Type B pancreatic cell (in vitro differentiated cells): ENCODE results near the gene ZNF639. TPM values are rescaled to one million over a fixed set of nuclear protein-coding genes. Genes with fewer than 3 reads are reported as not detected.
"Not testable (repeated sequence)": the region's sequence is repeated elsewhere in the genome, so short reads cannot be mapped to it uniquely, and the experiment has no call there.

Source experiments
- DNase-seq: peaks from one replicate; pipeline ENCODE4 v3.0.0; 2021; ENCODE audit warnings: mixed read lengths; ENCODE audit not compliant: unreplicated experiment; ENCODE audit errors: extremely low spot score
- H3K27ac Mint-ChIP-seq: 2 replicates; pipeline ENCODE4 v1.8.0; 2021; ENCODE audit warnings: mild to moderate bottlenecking, mixed read lengths
- H3K27me3 Mint-ChIP-seq: 2 replicates; pipeline ENCODE4 v1.8.0; 2021; ENCODE audit warnings: mixed read lengths
- H3K36me3 Mint-ChIP-seq: 2 replicates; pipeline ENCODE4 v1.8.0; 2021; ENCODE audit warnings: mixed read lengths
- H3K4me1 Mint-ChIP-seq: one replicate; pipeline ENCODE4 v1.8.0; 2021; ENCODE audit warnings: mixed read lengths; ENCODE audit not compliant: unreplicated experiment
- H3K4me3 Mint-ChIP-seq: 2 replicates; pipeline ENCODE4 v1.8.0; 2021; ENCODE audit warnings: mild to moderate bottlenecking, mixed read lengths
- H3K9me3 Mint-ChIP-seq: 2 replicates; pipeline ENCODE4 v1.8.0; 2021; ENCODE audit warnings: mixed read lengths
- long read RNA-seq: library from polyadenylated mRNA; unstranded; transcript quantifications from one replicate; pipeline ENCODE4 v2.0.0, GENCODE V29; 2020
- total RNA-seq: library from RNA; stranded (reverse); gene quantifications from 2 replicates; pipeline ENCODE4 v1.2.1, GENCODE V29; 2021; ENCODE audit warnings: low replicate concordance
- TF ChIP-seq, protein P1 (sequence below): fragments of 200-600 bp; sonication (generic); conservative IDR thresholded peaks from 2 replicates; pipeline ENCODE4 v1.5.0; 2021; ENCODE audit warnings: antibody characterized with exemption, mild to moderate bottlenecking

Gene ZNF639
- 24.9 and 33.2 TPM in 2 replicates for total RNA-seq
- long read RNA-seq, partial matches to known transcripts = 0 of 3 reads
- long read RNA-seq, other reads (novel, unspliced or antisense) = 1 of 3 reads

DNA sequence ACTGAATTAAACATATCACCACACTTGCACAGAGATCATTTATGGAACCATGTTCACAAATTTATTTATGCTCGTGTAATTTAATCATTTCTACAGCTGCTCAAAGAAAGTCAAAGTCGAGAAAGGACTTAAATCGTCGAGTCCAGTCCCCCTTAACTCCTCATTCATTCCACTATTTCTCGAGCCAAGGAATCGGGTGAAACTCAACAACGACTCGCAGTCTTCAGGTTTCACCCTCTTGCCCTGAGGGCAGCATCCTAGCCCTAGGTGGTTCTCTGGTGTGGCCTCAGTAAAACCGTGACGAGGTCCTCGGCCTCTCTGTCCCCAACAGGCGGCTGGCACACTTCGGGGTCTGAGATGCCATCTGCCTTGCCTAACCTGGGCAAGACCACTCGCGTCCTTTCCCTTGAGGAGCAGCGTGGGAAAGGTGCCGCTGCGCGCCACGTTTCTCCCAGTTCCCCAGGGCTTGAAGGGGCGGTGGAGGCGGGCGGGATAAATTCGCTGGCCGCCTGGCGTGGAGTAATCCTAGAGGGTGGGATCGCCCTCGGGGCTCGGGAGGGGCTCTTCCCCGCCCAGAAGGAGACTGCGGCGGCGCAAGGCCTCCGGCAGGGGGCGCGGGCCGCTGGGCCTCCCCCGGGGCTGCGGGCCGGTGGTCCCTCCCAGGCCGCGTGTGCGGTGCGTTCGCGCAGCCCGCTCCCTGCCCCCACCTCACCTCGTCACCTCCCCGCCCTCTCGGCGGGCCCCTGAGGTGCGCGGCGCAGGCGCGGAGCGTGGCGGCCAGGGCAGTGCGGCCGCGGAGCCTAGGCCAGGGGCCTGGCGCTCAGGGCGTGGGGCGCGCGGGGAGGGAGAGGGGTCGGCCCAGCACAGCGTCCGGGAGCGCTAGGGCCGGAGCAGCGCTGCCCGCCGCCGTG is at the start of gene ZNF639:
TSS of gene ZNF639 (plus strand) at position 746 of the 911 bp plus-strand sequence. CDS start 5,263 bp downstream, outside the sequence.
- Mint-ChIP-seq H3K27me3 (peaks cover 4% of the 10 kb centered on the region), H3K9me3 (no peaks in the 10 kb centered on the region), H3K4me3 (peak within 1 kb of the TSS; percentile 96), H3K27ac (peak within 1 kb of the TSS; percentile 87), H3K4me1 (peaks cover 13% of the 10 kb centered on the region), H3K36me3 (peaks cover 8% of the 10 kb centered on the region)
- peak; percentile 90 for DNase-seq
- TF ChIP-seq, protein P1, sequence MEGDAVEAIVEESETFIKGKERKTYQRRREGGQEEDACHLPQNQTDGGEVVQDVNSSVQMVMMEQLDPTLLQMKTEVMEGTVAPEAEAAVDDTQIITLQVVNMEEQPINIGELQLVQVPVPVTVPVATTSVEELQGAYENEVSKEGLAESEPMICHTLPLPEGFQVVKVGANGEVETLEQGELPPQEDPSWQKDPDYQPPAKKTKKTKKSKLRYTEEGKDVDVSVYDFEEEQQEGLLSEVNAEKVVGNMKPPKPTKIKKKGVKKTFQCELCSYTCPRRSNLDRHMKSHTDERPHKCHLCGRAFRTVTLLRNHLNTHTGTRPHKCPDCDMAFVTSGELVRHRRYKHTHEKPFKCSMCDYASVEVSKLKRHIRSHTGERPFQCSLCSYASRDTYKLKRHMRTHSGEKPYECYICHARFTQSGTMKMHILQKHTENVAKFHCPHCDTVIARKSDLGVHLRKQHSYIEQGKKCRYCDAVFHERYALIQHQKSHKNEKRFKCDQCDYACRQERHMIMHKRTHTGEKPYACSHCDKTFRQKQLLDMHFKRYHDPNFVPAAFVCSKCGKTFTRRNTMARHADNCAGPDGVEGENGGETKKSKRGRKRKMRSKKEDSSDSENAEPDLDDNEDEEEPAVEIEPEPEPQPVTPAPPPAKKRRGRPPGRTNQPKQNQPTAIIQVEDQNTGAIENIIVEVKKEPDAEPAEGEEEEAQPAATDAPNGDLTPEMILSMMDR = peak; percentile 98

GRCh38 chr3:179274434-179274833 is 48.4 kb upstream of the ZNF639 start:
- not testable (repeated sequence) for DNase-seq, H3K4me3 Mint-ChIP-seq, H3K27me3 Mint-ChIP-seq, H3K4me1 Mint-ChIP-seq, H3K27ac Mint-ChIP-seq, H3K36me3 Mint-ChIP-seq, H3K9me3 Mint-ChIP-seq

- no peak overlapping the region for H3K27ac Mint-ChIP-seq
- no peak overlapping the region for H3K4me3 Mint-ChIP-seq
- no peaks in the 10 kb centered on the region for H3K27me3 Mint-ChIP-seq
- H3K36me3 Mint-ChIP-seq = no peaks in the 10 kb centered on the region
- peaks cover 4% of the 10 kb centered on the region for H3K4me1 Mint-ChIP-seq
- TF ChIP-seq, protein P1 = no peak
- DNase-seq = no peak
- H3K9me3 Mint-ChIP-seq = no peaks in the 10 kb centered on the region
Observed at GRCh38 chr3:179276001-179276400, 46.8 kb upstream of the ZNF639 start.

- no peak overlapping the region for H3K4me3 Mint-ChIP-seq
- H3K27ac Mint-ChIP-seq = no peak overlapping the region
- DNase-seq = no peak
- no peaks in the 10 kb centered on the region for H3K9me3 Mint-ChIP-seq
- H3K4me1 Mint-ChIP-seq = peaks cover 4% of the 10 kb centered on the region
- TF ChIP-seq, protein P1 = no peak
- no peaks in the 10 kb centered on the region for H3K36me3 Mint-ChIP-seq
- H3K27me3 Mint-ChIP-seq = no peaks in the 10 kb centered on the region
Observed at GRCh38 chr3:179276743-179277142, 46.1 kb upstream of the ZNF639 start.

DNA sequence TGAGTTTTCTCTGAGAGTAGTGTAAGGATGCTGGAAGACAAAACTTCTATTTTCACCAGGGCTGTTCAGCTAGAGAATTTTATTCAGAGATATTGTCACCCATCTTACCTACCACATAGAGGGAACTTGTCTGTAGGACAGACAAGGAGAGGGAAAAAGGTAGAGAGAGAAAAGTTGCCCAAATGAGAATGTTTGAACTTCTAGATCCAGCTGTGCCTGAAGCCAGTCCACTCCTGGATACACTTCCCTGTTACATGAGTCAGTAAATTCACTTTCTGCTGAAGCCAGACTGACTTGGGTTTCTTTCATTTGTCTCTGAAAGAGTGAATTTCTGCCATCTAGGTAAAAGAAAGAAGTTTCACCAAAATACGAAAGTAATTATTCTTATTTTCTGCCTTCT is 44.7 kb upstream of the ZNF639 start:
- no peak overlapping the region for H3K27ac Mint-ChIP-seq
- TF ChIP-seq, protein P1 = no peak
- H3K4me1 Mint-ChIP-seq = peaks cover 4% of the 10 kb centered on the region

More for the DNA sequence above, 44.7 kb upstream of the ZNF639 start:
- H3K27me3 Mint-ChIP-seq = peaks cover 5% of the 10 kb centered on the region
- no peaks in the 10 kb centered on the region for H3K36me3 Mint-ChIP-seq
- H3K4me3 Mint-ChIP-seq = no peak overlapping the region
- no peaks in the 10 kb centered on the region for H3K9me3 Mint-ChIP-seq
- DNase-seq = no peak
